Stimulated activated CD4-positive, alpha-beta T cell treated with anti-CD3 and anti-CD28 coated beads, Interleukin-12 subunit alpha, Interleukin-12 subunit beta, amount 100 ng/mL, for 48 hours (primary cell): Measurements from ENCODE around the gene CDC25A.
"Not testable (repeated sequence)": the region's sequence is repeated elsewhere in the genome, so short reads cannot be mapped to it uniquely, and the experiment has no call there.

ENCODE experiments used
- DNase-seq, 3 donors: peaks; one replicate each; pipeline ENCODE4 v3.0.0-alpha.2; 2020; ENCODE audit warnings: low read depth in 2 of 3, low spot score in 1 of 3

The CDC25A gene

DNA sequence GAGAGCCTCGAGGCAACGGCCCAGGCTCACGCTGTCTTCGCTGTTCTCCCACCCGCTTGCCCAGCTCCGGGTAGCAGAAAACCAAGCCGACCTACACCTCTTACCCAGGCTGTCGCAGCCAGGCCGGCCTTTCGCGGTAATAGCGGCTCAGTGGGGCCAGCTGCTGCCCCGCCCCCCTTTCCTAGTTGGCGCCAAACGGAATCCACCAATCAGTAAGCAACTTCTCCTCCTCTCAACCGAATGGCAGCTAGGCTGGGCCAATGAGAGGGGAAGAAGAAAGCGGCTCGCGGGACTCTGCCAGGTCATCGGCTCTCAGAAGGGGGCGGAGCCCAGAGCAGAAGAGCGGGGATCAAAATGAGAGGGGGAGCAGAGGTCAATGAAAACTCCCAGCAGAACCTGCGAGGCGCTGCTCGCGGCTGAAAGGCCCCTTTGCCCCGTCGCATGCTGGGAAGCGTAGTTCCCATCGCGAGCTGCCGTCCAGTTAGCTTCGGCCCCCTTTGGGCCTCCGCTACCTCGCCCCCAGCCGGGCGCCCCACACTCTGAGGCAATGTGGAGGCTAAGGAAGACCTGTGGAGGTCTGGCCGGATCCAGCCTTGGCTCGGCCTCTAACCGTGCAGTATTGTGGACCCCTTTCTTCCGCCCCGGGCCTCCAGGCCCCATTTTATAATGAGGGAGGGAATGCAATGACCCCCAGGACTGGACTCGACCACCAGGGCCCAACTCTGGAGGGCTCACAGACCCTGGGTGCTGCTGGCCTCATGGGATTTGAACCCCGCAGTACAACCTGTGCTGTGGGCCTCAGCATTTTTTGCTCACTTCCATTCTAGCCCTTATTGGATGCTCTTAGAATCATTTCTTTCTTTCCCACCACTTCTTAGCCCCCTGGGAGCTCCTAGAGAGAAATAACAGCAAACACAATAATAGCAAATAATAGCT is at the start of gene CDC25A:
Gene CDC25A (minus strand): TSS at position 152 of the 936 bp plus-strand sequence. CDS start 470 bp downstream, outside the sequence.
- peak; percentile 89 to 96 (median 91) for DNase-seq

DNA sequence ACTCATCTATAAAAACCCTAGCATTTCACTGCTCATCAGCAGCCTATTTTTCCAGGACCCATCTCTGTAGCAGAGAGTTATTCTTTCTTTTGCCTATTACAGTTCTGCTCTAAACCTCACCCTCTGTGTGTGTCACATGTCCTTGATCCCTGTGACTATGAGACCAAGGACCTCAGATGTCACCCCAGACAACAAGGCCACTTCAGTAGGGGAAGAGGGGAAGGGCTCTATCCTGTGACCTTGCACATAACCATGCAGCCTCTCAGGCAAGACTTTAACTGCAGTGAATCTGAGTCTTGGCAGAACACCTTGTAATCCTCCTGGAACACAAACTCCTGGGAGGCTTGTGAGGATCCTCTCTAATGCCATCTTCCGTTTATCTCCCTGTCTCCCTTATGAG is 48.3 kb upstream of the CDC25A start:
- no peak for DNase-seq

DNA sequence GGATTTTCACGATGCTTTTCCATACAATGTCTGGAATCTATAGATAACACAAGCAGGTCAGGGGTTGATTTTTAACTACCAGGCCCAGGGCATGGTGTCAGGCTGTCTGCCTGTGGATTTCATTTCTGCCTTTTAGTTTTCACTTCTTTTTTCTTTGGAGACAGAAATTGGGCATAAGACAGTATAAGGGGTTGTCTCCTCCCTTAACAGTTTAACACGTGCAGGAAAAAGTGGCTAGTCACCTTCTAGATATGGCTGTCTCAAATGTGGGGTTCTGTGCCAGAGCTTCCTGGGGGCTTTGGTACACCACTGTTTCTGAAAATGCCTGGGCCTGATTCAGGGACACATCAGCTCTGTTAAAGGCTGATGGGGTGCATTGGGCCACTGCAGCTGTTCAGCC is 45.3 kb upstream of the CDC25A start:
- DNase-seq: no peak

DNA sequence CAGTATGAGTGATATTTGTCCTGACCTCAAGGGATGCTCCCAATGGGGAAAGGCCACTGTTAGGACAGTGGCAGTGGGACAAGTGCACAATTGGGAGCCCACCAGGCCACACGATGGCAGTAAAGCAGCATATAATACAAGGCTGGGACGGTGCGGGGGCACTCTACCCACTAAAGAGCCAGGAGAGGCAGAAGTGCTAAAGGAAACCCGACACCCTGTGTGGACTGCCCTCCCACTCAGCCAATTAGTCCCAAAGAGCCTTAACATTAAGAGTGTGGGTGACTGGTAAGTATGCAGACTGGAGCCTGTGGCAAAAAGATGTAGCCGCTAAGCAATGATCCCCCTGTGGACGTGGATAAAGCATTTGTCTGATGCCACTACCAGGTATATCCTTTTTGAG is 44.5 kb upstream of the CDC25A start:
- peak; percentile 41 to 52 (median 51) for DNase-seq

DNA sequence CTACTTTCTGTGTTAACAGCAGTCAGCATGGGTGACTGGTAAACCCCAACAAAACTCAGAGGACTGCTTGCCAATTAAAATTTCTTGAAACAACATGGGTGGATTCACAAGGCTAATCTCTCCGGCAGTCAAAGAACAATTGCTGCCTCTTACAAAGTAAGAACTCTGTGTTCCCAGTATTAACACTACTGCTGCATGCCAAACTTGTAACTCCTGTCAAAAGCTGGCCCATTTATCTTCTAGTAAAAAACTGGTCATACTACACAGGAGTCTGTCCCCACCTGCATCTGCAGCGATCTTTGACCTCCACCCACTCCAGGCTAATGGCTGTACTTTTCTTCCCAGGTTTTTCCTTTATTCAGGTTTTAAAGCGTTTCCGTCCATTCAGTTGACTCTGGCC is 44.0 kb upstream of the CDC25A start:
- no peak for DNase-seq

DNA sequence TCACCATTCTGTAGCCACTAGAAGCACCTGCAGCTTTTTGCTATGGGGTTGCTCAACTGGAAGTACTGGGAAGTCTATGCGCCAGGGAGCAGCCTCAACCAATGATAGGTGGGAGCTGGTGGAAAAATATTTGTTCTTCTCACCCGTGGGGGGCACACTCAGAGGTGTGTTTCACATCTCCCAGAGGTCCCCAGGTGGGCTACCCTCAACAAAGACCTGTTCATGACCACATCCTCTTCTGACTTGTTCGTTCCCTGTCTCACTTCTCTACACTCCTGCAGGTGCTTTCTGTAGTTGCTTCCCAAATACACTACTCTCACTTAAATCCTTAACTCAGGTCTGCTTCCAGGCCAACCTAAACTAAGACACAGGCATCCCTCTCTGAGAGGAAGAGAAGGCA is 38.7 kb upstream of the CDC25A start:
- DNase-seq: no peak

DNA sequence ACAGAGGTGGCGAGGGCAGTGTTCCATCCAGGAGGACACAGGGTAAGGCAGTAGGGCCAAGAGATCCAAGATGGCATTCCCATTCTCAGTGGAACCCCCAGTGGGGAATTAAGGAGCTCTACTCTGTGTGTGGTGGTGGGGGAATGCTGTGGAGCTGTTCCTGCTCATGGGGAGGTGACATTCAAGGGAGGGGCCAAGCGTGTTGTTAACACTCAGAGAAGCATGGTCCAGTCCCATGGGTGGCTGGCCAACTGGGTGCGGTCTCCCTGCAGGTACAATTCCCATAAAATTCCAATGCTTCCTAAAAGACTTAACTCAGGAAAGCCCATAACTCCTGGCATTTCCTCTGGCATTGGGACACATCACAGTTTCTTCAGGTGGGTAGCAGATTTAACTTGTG is 37.4 kb upstream of the CDC25A start:
- DNase-seq: no peak

DNA sequence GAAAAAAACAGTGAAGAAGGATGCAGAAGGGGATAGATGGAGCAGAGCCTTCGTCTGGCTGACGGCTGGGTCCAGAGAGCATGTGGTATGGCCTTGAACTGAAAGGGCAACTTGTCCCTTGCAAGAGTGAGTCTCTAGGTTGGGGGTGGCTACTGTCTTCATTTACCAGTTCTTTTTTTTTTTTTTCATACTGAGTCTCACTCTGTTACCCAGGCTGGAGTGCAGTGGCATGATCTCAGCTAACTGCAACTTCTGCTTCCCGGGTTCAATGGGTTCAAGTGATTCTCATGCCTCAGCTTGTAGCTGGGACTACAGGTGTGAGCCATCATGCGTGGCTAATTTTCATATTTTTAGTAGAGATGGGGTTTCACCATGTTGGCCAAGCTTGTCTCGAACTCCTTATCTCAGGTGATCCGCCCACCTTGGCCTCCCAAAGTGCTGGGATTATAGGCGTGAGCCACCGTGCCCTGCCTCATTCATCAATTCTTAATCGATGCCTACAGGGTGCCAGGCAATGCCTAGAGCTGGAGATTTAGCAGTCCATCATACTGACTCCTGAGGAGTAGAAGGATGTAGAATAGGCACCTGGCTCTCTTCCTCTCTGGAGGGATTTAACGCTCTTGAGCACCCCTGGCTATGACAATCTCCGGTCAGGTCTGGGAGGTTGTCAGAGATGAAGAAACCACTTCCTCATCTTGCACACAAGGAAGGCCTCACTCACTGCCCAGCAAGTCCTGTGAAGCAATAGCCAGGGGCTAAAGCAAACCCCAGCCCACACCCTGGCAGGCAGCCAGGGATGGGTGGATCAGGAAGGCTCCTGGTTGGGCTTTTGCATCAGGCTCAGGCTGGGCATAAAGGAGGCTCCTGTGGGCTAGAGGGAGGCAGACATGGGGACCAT is 34.6 kb upstream of the CDC25A start, which contains the start of gene CAMP:
Gene CAMP (plus strand): TSS at position 880 of the 898 bp plus-strand sequence. CDS start 17 bp downstream, at position 897.
- DNase-seq: no peak

GRCh38 chr3:48220746-48221145 is 32.5 kb upstream of the CDC25A start:
- no peak for DNase-seq

DNA sequence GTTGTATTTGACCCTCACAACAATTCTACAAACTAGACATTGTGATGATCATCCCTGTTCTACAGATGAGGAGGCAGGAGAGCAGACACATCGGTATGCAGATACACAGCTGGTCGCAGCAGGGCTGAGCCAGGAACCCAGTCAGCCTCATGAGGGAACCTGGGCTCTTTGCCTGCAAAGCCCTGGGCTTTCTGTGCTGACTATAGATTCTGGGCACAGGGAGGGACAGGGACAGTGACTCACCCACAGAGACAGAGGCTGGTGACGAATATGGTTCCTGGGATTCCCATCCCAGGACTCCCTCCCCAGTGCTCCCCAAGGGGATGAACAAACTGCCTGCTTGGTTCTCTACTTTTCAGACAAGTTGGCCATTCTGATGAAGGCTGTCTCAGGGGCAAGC is 31.3 kb upstream of the CDC25A start:
- DNase-seq: no peak

DNA sequence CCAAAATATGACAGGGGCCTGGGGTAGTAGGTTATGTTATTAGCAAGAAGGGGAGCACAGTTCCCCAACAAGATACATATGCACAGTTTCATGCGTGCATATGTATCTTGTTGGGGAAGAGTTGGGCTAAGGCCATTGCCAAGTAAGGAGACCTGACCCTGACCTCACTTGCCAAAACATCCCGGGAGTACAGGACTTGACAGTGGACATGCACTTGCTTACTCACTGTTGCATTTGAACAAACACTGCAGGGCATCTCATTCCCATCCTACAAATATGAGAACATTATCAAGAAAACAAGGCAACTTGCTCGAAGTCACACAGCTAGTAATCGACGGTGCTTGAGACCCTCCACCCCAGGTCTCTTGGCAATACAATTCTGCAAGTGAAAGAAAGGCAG is 30.3 kb upstream of the CDC25A start:
- no peak for DNase-seq

- DNase-seq: no peak
Measured at GRCh38 chr3:48217449-48217848, 29.2 kb upstream of the CDC25A start.

- DNase-seq: no peak
Measured at GRCh38 chr3:48215876-48216275, 27.7 kb upstream of the CDC25A start.

GRCh38 chr3:48215466-48215865 is 27.2 kb upstream of the CDC25A start:
- no peak for DNase-seq

DNA sequence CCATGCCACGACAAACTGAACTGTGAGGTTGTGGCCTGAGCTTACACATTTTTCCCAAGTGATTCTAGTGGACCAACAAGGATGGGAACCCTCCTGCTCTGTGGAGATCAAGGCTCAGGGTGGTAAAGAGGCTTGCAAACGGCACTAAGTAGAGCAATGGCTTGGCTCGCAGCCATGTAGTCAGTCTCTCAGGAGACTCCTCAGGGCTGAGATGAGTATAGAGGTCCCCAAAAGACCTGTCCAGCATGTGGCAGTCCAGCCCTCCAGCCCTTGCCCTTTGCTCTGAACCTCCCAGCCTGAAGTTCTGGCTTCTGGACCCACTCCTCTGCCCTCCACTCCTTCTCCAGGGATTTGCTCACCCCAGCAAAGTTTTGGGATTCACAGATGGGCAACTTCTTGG is 26.8 kb upstream of the CDC25A start:
- DNase-seq: no peak

DNA sequence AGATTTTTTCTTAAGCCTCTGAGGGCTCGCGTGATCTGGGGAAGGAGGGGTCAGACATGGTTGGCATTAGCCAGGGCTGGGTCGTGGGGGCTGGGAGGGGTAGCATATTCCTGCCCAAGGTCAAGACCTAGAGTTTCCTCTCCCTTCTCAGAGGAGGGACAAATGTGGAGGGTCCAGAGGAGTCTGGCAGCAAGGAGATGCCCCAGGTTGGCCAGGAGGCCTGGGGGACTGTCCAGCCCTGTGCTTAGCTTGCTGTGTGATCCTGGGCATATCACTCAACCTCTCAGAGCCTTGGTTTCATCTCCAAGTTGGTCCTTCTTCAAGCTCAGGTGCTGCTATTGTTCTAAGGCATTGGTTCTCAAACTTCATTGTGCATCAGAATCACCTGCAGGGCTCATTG is 26.0 kb upstream of the CDC25A start:
- no peak for DNase-seq

DNA sequence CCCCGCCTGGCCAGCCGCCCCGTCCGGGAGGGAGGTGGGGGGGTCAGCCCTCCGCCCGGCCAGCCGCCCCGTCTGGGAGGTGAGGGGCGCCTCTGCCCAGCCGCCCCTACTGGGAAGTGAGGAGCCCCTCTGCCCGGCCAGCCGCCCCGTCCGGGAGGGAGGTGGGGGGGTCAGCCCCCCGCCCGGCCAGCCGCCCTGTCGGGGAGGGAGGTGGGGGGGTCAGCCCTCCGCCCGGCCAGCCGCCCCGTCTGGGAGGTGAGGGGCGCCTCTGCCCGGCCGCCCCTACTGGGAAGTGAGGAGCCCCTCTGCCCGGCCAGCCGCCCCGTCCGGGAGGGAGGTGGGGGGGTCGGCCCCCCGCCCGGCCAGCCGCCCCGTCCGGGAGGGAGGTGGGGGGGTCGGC is 23.6 kb upstream of the CDC25A start:
- not testable (repeated sequence) for DNase-seq

- DNase-seq: not testable (repeated sequence)
Measured at GRCh38 chr3:48210534-48210933, 22.3 kb upstream of the CDC25A start.

DNA sequence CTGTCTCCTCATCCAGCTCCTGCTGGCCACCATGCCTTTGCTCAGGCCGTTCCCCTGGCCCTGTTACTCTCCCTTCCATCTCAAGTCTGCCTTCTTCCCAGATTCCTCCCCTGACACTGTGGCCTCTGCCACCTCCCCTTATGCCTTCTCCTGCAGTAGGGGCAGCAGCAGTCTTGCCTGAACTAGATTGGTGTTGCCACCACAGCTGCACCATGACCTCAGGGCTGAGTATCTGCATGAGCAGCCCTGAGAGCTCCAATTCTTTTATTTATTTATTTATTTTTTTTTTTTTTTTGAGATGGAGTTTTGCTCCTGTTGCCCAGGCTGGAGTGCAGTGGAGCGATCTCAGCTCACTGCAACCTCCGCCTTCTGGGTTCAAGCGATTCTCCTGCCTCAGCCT is 21.2 kb upstream of the CDC25A start:
- no peak for DNase-seq

- no peak for DNase-seq
Measured at GRCh38 chr3:48208076-48208475, 19.9 kb upstream of the CDC25A start.

DNA sequence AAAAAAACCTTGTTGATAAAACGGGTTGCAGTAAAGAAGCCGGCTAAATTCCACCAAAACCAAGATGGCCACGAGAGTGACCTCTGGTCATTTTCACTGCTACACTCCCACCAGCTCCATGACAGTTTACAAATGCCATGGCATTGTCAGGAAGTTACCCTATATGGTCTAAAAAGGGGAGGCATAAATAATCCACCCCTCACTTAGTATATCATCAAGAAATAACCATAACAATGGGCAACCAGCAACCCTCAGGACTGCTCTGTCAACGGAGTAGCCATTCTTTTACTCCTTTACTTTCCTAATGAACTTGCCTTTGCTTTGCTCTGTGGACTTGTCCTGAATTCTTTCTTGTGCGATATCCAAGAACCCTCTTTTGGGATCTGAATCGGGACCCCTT is 14.4 kb upstream of the CDC25A start:
- DNase-seq: no peak

- no peak for DNase-seq
Measured at GRCh38 chr3:48199117-48199516, 10.9 kb upstream of the CDC25A start.
